IMR-90 (cell line): ENCODE data around the gene RNF225. TPM values are rescaled to one million over a fixed set of nuclear protein-coding genes. Genes with fewer than 3 reads are reported as not detected.

Experiments
- ATAC-seq: fragments of 200-7000 bp; cut with Tn5 transposase; 2 replicates; pipeline ENCODE4 v1.9.1; 2020; ENCODE audit warnings: low read depth, mild to moderate bottlenecking, moderate library complexity
- BruUV-seq: library from RNA; stranded (reverse); fragments of 400-500 nt; replicated peaks from 2 replicates; lab custom pipeline; 2021; lab: Mats Ljungman, UMichigan
- CTCF ChIA-PET: fragments of 300-600 bp; formaldehyde crosslinking; extraction: SDS; loops from one replicate; lab custom pipeline; 2021; ENCODE audit warnings: antibody characterized with exemption; lab: Yijun Ruan, JAX
- POLR2A ChIA-PET: fragments of 300-600 bp; sonication (Branson Sonifier 250); formaldehyde crosslinking; loops from one replicate; lab custom pipeline; 2022; ENCODE audit warnings: antibody characterized with exemption; ENCODE audit not compliant: unreplicated experiment; lab: Charles Lee
- DNase-seq: peaks from one replicate; pipeline ENCODE4 v3.0.0; 2013
- H2AFZ ChIP-seq: replicated peaks from 2 replicates; pipeline ENCODE3; 2013; ENCODE audit warnings: low read length, mild to moderate bottlenecking; ENCODE audit not compliant: poor library complexity
- H2AK5ac ChIP-seq: 2 replicates; pipeline ENCODE4 v1.6.1; 2013; ENCODE audit warnings: low read depth, low read length, inconsistent platforms
- H2AK9ac ChIP-seq: replicated peaks from 2 replicates; pipeline ENCODE3; 2013; ENCODE audit warnings: mild to moderate bottlenecking, low read depth, low read length, moderate library complexity; ENCODE audit not compliant: poor library complexity
- H2BK120ac ChIP-seq: 2 replicates; pipeline ENCODE4 v1.6.1; 2013; ENCODE audit warnings: low read depth, low read length, inconsistent platforms
- H2BK15ac ChIP-seq: 3 replicates; pipeline ENCODE4 v1.6.1; 2013; ENCODE audit warnings: low read depth, low read length, inconsistent platforms
- H2BK20ac ChIP-seq: 2 replicates; pipeline ENCODE4 v1.6.1; 2013; ENCODE audit warnings: low read depth, mild to moderate bottlenecking, inconsistent platforms, low read length, moderate library complexity
- H2BK5ac ChIP-seq: 2 replicates; pipeline ENCODE4 v1.6.1; 2013; ENCODE audit warnings: mild to moderate bottlenecking, low read depth, low read length, inconsistent platforms; ENCODE audit not compliant: poor library complexity, severe bottlenecking
- H3K14ac ChIP-seq: replicated peaks from 2 replicates; pipeline ENCODE4 v1.6.1; 2013; ENCODE audit warnings: low read depth, low read length, inconsistent platforms
- H3K18ac ChIP-seq: 2 replicates; pipeline ENCODE4 v1.6.1; 2013; ENCODE audit warnings: low read depth, low read length, control low read depth
- H3K23ac ChIP-seq: 2 replicates; pipeline ENCODE4 v1.6.1; 2013; ENCODE audit warnings: low read depth, low read length, inconsistent platforms
- H3K27ac ChIP-seq: 2 replicates; pipeline ENCODE4 v1.5.1; 2013; ENCODE audit warnings: mild to moderate bottlenecking, control low read depth, low read length; ENCODE audit not compliant: insufficient read depth
- H3K27me3 ChIP-seq: 2 replicates; pipeline ENCODE4 v1.6.1; 2013; ENCODE audit warnings: low read length; ENCODE audit not compliant: control insufficient read depth, insufficient read depth
- H3K36me3 ChIP-seq: 2 replicates; pipeline ENCODE4 v1.6.1; 2013; ENCODE audit warnings: low read length, mixed read lengths; ENCODE audit not compliant: control insufficient read depth, insufficient read depth
- H3K4ac ChIP-seq: 2 replicates; pipeline ENCODE4 v1.6.1; 2013; ENCODE audit warnings: low read depth, low read length, inconsistent platforms
- H3K4me1 ChIP-seq: 2 replicates; pipeline ENCODE4 v1.6.1; 2013; ENCODE audit warnings: low read length, mixed read lengths; ENCODE audit not compliant: control insufficient read depth, insufficient read depth
- H3K4me2 ChIP-seq: 2 replicates; pipeline ENCODE4 v1.6.1; 2013; ENCODE audit warnings: low read depth, mild to moderate bottlenecking, control low read depth, low read length, moderate library complexity
- H3K4me3 ChIP-seq: 2 replicates; pipeline ENCODE4 v1.5.1; 2013; ENCODE audit warnings: low read depth, mild to moderate bottlenecking, control low read depth, low read length, moderate library complexity; ENCODE audit not compliant: insufficient read depth
- H3K56ac ChIP-seq: 2 replicates; pipeline ENCODE4 v1.6.1; 2013; ENCODE audit warnings: low read length, inconsistent platforms; ENCODE audit not compliant: insufficient read depth; ENCODE audit errors: extremely low read depth
- H3K79me1 ChIP-seq, 2 experiments: 2 replicates each; pipeline ENCODE4 v1.6.1; 2013; ENCODE audit warnings: low read length in 2 of 2, inconsistent platforms in 1 of 2, low read depth in 1 of 2
- H3K9ac ChIP-seq: 2 replicates; pipeline ENCODE4 v1.6.1; 2013; ENCODE audit warnings: low read depth, low read length, control low read depth
- H3K9me1 ChIP-seq: 2 replicates; pipeline ENCODE4 v1.6.1; 2013; ENCODE audit warnings: low read length, inconsistent platforms; ENCODE audit not compliant: insufficient read depth
- H3K9me3 ChIP-seq: 2 replicates; pipeline ENCODE4 v1.6.1; 2013; ENCODE audit warnings: low read length; ENCODE audit not compliant: control insufficient read depth, insufficient read depth
- H4K20me1 ChIP-seq: 2 replicates; pipeline ENCODE4 v1.6.1; 2013; ENCODE audit warnings: low read length, inconsistent platforms; ENCODE audit not compliant: insufficient read depth
- H4K5ac ChIP-seq: 2 replicates; pipeline ENCODE4 v1.6.1; 2013; ENCODE audit warnings: mild to moderate bottlenecking, low read depth, low read length, control low read depth
- H4K8ac ChIP-seq, 2 experiments: 2 replicates each; pipeline ENCODE4 v1.6.1; 2013; ENCODE audit warnings: low read depth in 2 of 2, low read length in 2 of 2, control low read depth in 1 of 2, inconsistent platforms in 1 of 2
- H4K91ac ChIP-seq: 2 replicates; pipeline ENCODE4 v1.6.1; 2013; ENCODE audit warnings: low read depth, low read length, inconsistent platforms; ENCODE audit not compliant: insufficient read depth
- BHLHE40 ChIP-seq: fragments of 150-350 bp; IDR thresholded peaks from 2 replicates; pipeline ENCODE4 v1.6.1; 2016; ENCODE audit warnings: mild to moderate bottlenecking, low read depth, low read length
- CEBPB ChIP-seq: IDR thresholded peaks from 2 replicates; pipeline ENCODE4 v1.6.1; 2012; ENCODE audit warnings: low read depth, low read length, improper control_type of control experiment
- MAFK ChIP-seq: IDR thresholded peaks from 2 replicates; pipeline ENCODE4 v1.6.1; 2012; ENCODE audit warnings: low read depth, low read length, improper control_type of control experiment
- MAZ ChIP-seq: IDR thresholded peaks from 2 replicates; pipeline ENCODE4 v1.6.1; 2012; ENCODE audit warnings: low read depth, mild to moderate bottlenecking, low read length, improper control_type of control experiment, moderate library complexity, borderline replicate concordance
- MXI1 ChIP-seq: IDR thresholded peaks from 2 replicates; pipeline ENCODE4 v1.6.1; 2012; ENCODE audit warnings: low read depth, mild to moderate bottlenecking, low read length, moderate library complexity, borderline replicate concordance
- POLR2A ChIP-seq: IDR thresholded peaks from 2 replicates; pipeline ENCODE4 v1.6.1; 2012; ENCODE audit warnings: mild to moderate bottlenecking, low read depth, low read length
- RCOR1 ChIP-seq: IDR thresholded peaks from 2 replicates; pipeline ENCODE4 v1.6.1; 2012; ENCODE audit warnings: mild to moderate bottlenecking, low read length, improper control_type of control experiment; ENCODE audit not compliant: insufficient replicate concordance
- RFX5 ChIP-seq: IDR thresholded peaks from 2 replicates; pipeline ENCODE4 v1.8.0; 2012; ENCODE audit warnings: low read depth, mild to moderate bottlenecking, low read length, moderate library complexity
- WGBS, 2 experiments: methylation state at CpG; one replicate each; pipeline versions ENCODE4 v1.1.5 to v1.1.7; 2013; ENCODE audit warnings: missing lambda C conversion rate in 2 of 2; ENCODE audit not compliant: insufficient read length in 1 of 2; ENCODE audit errors: extremely low coverage in 2 of 2; 5-methylcytosine and 5-hydroxymethylcytosine counted together
- dilution Hi-C: fragments of 300-500 bp; cut with HindIII; formaldehyde crosslinking; loops from one replicate; pipeline ENCODE4 v1.14.3; 2018; ENCODE audit warnings: low sequenced_read_pairs; ENCODE audit not compliant: unreplicated experiment
- in situ Hi-C: fragments of 300-500 bp; cut with MboI; formaldehyde crosslinking; loops from 3 replicates; pipeline ENCODE4 v1.14.3; 2019; ENCODE audit warnings: low sequenced_read_pairs, inconsistent platforms, mixed read lengths
- intact Hi-C: fragments of 100-400 bp; cut with micrococcal nuclease; formaldehyde crosslinking; loops from 2 replicates; pipeline ENCODE4 v1.10.0; 2022
- polyA plus RNA-seq, 3 experiments: library from polyadenylated mRNA; depleted of rRNA; stranded (reverse); fragments of >200 nt; gene quantifications; 2 replicates each; pipeline ENCODE4 v1.2.3, GENCODE V29; 2012; ENCODE audit warnings: low replicate concordance in 1 of 3
- total RNA-seq: library from RNA; depleted of rRNA; stranded (reverse); fragments of >200 nt; gene quantifications from 2 replicates; pipeline ENCODE4 v1.2.3, GENCODE V29; 2012
- TF ChIP-seq, protein P1 (sequence below): fragments of 150-350 bp; IDR thresholded peaks from 2 replicates; pipeline ENCODE4 v1.6.1; 2016; ENCODE audit warnings: low read depth, mild to moderate bottlenecking, low read length, moderate library complexity, borderline replicate concordance
- TF ChIP-seq, protein P2 (sequence below): fragments of 150-350 bp; IDR thresholded peaks from 2 replicates; pipeline ENCODE4 v1.6.1; 2017; ENCODE audit warnings: mild to moderate bottlenecking, antibody characterized with exemption, low read length, low read depth

RNF225 gene
- total and polyA plus RNA-seq, 2 of the 4 experiments (the other 2 are of a cell fraction), result 0.10 TPM; not detected in 1

DNA sequence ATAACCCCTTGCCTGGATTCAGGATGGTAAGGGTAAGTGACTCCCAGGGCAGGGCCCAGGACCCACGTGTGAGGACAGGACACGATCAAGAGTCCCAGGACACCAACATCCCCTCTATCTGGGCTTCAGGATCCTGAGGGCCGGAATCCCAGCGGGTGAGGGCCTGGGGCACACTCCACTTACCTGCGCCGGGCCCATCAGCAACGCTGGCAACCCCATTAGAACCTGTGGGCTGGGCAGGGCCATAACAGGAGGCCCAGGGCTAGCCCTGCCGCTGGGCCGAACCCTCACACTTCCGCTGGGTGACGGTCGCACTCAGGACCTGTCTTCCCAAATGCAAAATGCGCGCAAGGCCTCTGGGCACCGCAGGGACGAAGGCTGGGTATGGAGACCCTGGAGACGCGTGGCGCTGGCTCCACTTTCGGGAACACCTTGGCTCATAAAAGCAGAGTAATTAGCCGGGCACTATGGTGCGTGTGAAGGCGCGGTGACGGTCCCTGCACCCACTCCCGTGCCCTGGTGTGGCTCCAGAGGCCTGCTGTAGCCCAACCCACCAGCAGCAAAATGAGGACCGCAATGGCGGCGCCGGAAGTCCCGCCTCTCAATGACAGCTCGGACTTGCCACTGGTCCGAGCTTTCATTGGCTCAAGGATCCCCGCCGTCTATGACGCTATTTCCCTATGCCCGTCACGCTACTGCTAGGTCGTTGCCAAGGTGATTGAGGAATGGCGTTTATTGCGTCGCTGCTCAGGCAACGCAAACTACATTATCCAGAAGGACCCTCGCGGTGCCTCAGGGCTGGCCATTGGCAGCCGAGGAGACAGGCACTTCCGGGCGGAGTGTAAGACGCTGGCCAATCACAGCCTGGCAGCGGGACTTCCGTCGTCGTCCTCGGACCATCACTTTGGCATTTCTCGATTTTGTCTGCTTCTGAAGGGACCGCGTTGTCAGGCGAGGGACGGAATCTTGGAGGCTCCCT is 44.4 kb downstream of the RNF225 start, which contains the start of gene ZNF132:
Gene ZNF132, minus strand, starts transcription at position 578 of the 979 bp plus-strand sequence. Its CDS starts 332 bp downstream, at position 246.
- DNase-seq, result peak; percentile 100
- peak; percentile 98 for ATAC-seq
- no peak within 1 kb of the TSS for H2BK120ac ChIP-seq
- intact Hi-C loops (loop anchor here (2.0 kb wide), 1 partner anchor 31 kb away; the partner anchor contains the start of gene ZNF584), in situ Hi-C loops (no loop called here), dilution Hi-C loops (no loop called here)
- H3K79me1 ChIP-seq, result peaks cover 17 to 36% of the 10 kb centered on the region in 2 experiments
- H3K9me3 ChIP-seq, result peaks cover 30% of the 10 kb centered on the region
- WGBS, 2 experiments, result 3% methylated on average over 35 of the region's 59 CpGs; no CpG with 5 or more reads in 1 of the 2 experiments
- H3K27me3 ChIP-seq, result no peaks in the 10 kb centered on the region
- H3K23ac ChIP-seq, result peak within 1 kb of the TSS; percentile 55; the same call in 1 of the 2 replicates
- ChIA-PET POLR2A (no interaction called here), CTCF (no interaction called here)
- peak within 1 kb of the TSS; percentile 57 for H3K9ac ChIP-seq
- H2BK15ac ChIP-seq, result no peak within 1 kb of the TSS
- no peaks in the 10 kb centered on the region for H4K20me1 ChIP-seq
- H2BK20ac ChIP-seq, result no peak within 1 kb of the TSS
- peak within 1 kb of the TSS; percentile 7; the same call in 1 of the 2 replicates for H3K18ac ChIP-seq
- peak within 1 kb of the TSS; percentile 73 for H3K4me2 ChIP-seq
- no peak within 1 kb of the TSS for H3K56ac ChIP-seq
- no peaks in the 10 kb centered on the region for H3K9me1 ChIP-seq
- peak within 1 kb of the TSS; percentile 96 for H2AK9ac ChIP-seq
- TF ChIP-seq POLR2A (peak; percentile 87), MXI1 (peak; percentile 58), RFX5 (0 out of 2 replicates have a peak, but pooled peaks have one; percentile 6), RCOR1 (no peak), CEBPB (peak; percentile 86), MAFK (no peak), BHLHE40 (peak; percentile 62), MAZ (no peak; the same call in 1 of the 2 replicates)
- TF ChIP-seq, protein P1, sequence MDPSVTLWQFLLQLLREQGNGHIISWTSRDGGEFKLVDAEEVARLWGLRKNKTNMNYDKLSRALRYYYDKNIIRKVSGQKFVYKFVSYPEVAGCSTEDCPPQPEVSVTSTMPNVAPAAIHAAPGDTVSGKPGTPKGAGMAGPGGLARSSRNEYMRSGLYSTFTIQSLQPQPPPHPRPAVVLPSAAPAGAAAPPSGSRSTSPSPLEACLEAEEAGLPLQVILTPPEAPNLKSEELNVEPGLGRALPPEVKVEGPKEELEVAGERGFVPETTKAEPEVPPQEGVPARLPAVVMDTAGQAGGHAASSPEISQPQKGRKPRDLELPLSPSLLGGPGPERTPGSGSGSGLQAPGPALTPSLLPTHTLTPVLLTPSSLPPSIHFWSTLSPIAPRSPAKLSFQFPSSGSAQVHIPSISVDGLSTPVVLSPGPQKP, result no peak
- TF ChIP-seq, protein P2, sequence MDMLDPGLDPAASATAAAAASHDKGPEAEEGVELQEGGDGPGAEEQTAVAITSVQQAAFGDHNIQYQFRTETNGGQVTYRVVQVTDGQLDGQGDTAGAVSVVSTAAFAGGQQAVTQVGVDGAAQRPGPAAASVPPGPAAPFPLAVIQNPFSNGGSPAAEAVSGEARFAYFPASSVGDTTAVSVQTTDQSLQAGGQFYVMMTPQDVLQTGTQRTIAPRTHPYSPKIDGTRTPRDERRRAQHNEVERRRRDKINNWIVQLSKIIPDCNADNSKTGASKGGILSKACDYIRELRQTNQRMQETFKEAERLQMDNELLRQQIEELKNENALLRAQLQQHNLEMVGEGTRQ, result peak; percentile 3; the same call in 1 of the 2 replicates
- H2BK5ac ChIP-seq, result peak within 1 kb of the TSS; percentile 45
- H2AK5ac ChIP-seq, result peak within 1 kb of the TSS; percentile 74
- peak within 1 kb of the TSS; percentile 61 for H3K27ac ChIP-seq
- H3K4me1 ChIP-seq, result peaks cover 3% of the 10 kb centered on the region; the same call in 1 of the 2 replicates
- peak within 1 kb of the TSS; percentile 95 for H2AFZ ChIP-seq
- no TSS peak for BruUV-seq
- peak within 1 kb of the TSS; percentile 72 for H4K91ac ChIP-seq
- H3K14ac ChIP-seq, result peak within 1 kb of the TSS; percentile 84
- H4K5ac ChIP-seq, result peak within 1 kb of the TSS; percentile 84
- peak within 1 kb of the TSS; percentile 47 to 95 for H4K8ac ChIP-seq
- peaks cover 17% of the 10 kb centered on the region for H3K36me3 ChIP-seq
- H3K4ac ChIP-seq, result peak within 1 kb of the TSS; percentile 85
- H3K4me3 ChIP-seq, result peak within 1 kb of the TSS; percentile 65
